Retina (tissue), 1 donor: Measurements from ENCODE around the gene RABGEF1.
"Not testable (repeated sequence)": the region's sequence is repeated elsewhere in the genome, so short reads cannot be mapped to it uniquely, and the experiment has no call there.

Experiments used
- DNase-seq: peaks from one replicate; pipeline ENCODE4 v3.0.0-alpha.2; 2016

The RABGEF1 gene

DNA sequence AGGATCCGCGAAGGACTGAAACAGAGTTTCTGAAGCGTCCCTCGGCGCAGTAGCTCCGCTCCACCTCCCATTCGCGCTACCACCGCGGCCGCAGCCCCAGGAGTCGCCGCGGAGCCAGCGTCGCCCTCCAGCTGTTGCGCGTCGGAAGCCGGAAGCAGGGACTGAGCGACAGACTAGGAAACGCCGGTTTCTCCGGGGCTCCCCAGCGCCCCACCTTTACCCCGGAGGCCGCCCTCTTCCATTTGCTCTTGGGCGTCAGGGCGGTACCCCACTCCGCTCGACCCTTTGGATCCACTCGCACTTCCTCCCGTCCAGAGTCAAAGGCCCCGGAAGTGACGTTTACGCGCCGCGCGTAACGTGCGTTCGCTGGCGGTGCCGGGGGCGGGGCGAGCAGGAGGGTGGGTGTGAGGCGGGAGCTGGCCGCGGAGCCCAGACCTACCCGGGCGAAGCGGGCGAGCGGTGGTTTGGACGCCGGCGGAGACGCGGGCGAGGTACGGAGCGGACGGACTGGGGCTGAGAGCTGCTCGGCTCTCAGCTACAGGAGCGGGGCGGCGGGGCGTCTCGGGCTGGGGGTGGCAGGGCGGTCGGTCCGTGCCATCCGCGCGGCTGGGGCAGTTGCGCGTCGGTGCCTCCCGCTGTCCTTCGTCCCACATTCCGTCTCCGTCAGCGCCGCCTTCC is at the start of gene RABGEF1:
Gene RABGEF1 (plus strand): TSS at position 432 of the 678 bp plus-strand sequence. CDS start 31,167 bp downstream, outside the sequence.
- peak; percentile 97 for DNase-seq

DNA sequence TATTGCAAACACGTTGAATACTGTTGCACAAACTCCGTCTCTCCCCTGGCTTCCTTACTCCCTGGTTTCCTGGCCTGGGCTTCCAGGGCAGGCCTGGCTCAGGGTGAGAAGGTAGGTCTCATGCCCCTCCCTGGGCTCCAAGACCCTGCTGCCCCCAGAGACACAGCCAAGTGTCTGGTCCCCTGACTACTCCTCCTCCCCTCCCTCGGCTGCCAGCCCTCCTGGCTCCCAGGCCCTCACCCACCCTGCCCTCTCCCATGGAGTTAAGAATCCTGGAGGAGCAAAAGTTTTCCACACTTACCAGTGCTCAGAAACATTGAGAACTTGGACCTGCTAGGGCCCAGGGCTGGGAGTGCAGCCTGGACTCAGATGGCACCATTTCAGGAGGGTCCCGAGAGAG is 47.2 kb upstream of the RABGEF1 start:
- no peak for DNase-seq

DNA sequence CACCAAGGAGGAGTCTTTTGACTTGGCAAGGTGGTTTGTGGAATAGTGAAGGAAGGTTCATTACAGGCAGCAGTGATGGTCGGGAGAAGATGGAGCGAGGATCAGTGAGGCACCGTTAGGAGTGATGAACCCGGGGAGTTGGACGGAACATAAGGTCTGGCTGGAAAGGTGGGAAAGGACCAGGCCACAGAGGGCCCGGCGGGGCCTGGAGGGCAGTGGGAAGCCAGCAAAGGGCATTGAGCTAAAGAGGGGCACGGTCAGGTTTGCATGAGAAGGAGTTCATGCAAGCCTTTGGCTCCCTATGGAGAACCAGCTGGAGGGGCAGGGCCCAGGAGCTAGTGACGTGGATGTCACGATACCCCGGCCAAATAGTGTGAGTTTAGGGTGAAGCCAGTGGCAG is 46.2 kb upstream of the RABGEF1 start:
- no peak for DNase-seq

DNA sequence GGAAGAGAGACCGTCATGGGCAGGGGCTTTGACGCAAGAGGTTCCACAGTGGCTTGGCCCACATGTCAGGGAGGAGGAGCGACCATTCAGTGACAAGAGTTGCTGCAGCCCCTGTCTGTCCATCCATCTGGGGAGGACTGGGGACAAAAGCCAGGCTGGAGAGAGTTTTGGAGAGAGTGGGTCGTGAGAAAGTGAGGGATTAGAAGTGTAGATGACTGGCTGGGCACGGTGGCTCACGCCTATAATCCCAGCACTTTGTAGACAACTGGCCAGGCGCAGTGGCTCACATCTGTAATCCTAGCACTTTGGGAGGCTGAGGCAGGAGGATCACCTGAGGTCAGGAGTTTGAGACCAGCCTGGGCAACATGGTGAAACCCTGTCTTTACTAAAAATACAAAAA is 45.1 kb upstream of the RABGEF1 start:
- DNase-seq: not testable (repeated sequence)

DNA sequence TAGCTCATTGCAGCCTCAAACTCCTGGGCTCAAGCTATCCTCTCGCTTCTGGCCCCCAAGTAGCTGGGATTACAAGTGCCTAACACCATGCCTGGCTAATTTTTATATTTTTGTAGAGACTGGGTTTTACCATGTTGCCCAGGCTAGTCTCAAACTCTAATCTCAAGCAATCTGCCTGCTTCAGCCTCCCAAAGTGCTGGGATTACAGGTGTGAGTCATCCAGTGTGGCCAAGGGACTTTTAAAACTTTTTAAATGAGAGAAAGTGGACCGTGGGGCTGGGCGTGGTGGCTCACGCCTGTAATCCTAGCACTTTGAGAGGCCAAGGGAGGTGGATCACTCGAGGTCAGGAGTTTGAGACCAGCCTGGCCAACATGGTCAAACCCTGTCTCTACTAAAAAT is 44.4 kb upstream of the RABGEF1 start:
- DNase-seq: not testable (repeated sequence)

DNA sequence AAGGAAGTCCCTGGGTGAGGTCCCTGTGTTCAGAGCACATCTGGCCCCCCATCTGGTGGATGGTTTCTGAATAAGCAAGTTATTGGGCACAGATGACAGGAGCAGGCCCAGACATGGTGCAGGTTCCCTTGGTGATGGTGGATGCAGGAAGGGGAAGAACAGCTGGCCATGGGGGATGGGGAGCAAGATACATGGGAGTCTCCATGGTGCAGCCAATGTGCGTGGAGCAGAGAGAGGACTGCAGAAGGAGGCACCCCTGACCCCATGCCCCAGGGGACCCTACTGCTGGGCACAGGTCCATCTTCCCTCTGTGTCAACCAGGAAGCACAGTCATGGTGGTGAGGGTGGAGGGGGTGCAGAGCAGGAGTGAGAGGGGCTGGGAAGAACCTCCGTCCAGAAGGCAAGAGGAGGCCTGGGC is 43.8 kb upstream of the RABGEF1 start:
- DNase-seq: no peak

DNA sequence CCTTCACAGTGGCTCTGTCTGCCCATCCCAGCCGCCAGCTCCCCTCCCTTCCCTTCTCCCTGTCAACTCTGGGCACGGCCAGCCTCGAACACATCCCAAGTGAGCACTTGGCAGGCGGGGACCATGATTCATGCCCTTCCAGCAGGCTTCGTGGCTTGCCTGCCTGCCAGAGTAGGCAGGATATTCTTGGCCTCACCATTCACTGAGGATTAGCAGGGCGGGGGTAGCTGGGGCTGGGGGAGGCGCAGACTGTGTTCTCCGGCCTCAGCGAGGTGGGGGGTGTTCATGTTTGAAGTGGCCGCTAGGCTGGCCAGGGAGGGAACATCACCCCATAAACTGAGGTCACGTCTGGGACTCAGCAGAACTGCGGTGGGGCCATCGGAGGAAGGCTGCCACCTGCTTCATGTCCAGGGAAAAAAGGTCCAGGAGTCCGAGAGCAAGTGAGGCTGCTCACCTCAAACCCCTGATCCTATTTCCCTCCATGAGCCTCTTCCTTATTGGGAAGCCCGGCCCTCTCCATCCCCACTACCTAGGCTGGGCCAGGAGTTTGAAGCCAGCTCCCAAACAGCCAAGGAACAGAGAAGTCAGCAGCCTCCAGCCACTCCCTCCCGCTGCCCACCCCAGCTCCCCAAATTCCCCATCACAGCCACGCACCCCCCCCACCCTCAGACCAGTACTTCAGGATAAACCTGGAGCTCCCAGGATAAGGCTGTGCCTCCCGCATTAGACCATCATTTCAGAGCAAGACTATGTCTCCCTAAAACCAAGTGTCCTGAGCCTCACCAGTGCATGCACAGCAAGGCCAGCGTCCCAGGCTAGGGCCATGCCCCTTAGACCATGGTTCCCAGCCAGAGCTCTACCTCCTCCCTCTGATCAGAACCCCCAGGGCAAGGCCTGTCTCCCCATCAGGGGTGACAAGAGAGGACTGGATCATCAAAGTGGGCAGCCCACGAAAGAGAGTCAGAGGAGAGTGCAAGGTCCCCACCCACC is 42.8 kb upstream of the RABGEF1 start:
- DNase-seq: no peak

DNA sequence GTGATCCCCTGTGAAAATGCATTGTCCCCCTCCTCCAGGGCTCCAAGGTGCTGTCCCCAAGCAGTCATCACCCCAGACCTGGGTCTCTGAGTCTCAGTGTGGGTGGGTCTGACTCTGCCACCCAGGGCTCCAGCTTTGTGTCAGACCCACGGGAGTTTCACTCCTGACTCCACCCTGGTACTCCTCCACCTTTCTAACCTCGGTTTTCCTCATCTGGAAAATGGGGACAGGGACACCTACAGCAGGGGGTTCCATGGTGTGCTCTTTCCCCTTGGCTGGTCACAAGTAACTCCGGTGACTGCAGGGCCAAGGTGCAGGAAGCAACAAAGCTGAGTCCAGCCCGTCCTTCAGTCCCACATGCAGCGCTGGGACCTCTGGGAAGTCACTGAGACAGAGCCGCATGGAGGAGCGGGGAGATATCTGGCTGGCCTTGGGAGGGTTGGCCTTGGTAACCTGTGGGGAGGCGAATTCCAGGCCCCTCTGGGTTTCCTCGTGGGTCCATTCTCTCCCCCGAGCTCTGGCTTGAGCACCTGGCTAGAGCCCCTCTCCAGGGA is 41.8 kb upstream of the RABGEF1 start:
- no peak for DNase-seq

DNA sequence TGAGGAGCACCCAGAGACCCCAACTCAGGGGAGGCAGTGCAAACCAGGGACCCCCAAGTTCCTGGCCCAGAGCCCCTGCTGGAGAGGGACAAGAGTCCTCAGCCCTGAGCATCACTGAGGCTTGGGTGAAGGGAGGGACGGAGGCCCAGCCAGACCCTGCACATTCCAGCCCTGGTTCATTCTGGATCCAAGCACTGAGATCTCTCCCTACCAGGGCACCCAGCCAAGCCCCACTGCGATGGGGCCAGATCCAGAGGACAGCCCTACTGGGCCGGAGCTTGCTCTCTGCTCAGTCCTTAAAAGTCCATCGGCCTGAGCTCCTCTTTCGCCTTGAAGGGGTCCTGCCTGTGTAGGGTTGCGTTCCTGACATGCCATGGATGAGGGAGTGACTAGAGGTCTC is 40.5 kb upstream of the RABGEF1 start:
- no peak for DNase-seq

DNA sequence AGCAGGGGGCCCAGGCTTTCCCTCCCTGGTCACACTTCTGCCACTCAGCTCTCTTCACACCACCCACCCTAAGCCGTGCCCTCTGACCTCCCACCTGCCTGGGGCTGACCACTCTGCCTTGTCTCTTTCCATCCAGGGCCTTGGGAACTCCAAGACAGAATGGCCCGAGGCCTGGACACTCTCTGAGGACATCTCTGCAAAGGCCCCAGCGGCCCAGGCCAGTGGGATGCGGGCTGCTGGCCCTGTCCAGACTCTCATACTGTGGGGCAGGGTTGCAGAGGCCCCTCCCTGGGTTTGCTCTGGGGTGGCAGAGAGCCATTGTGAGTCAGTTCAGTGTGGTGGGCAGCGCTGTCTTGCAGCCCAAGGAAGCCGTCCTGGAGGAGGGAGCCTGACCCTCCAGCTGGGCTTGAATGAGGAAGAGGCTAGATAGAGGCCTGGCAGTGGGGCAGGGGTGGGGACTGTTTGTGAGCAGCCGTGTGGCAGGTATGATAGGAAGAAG is 39.9 kb upstream of the RABGEF1 start:
- DNase-seq: no peak

DNA sequence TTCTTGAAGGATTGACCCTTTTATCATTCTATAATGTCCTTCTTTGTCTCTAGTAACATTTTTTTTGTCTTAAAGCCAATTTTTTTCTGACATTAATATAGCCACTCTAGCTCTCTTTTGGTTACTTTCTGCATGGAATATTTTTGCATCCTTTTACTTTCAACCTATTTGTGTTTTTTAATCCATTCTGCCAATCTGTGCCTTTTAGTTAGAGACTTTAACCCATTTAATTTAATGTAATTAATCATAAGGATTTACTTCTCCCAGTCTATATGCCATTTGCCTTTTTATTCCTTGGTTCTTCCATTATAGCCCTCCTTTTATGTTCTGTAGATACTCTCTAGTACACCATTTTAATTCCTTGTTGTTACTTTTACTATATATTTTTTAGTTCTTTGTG is 32.7 kb upstream of the RABGEF1 start:
- DNase-seq: no peak

DNA sequence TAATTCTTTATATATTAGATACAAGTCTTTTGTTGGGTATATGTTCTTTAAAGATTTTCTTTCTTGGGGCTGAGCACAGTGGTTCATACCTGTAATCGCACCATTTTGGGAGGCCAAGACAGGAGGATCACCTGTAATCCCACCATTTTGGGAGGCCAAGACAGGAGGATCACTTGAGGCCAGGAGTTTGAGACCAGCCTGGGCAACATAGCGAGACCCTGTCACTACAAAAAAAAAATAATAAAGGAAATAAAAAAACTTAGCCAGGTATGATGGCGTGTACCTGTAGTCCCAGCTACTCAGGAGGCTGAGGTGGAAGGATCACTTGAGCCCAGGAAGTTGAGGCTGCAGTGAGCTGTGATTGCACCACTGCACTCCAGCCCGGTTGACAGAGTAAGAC is 29.8 kb upstream of the RABGEF1 start:
- DNase-seq: not testable (repeated sequence)

DNA sequence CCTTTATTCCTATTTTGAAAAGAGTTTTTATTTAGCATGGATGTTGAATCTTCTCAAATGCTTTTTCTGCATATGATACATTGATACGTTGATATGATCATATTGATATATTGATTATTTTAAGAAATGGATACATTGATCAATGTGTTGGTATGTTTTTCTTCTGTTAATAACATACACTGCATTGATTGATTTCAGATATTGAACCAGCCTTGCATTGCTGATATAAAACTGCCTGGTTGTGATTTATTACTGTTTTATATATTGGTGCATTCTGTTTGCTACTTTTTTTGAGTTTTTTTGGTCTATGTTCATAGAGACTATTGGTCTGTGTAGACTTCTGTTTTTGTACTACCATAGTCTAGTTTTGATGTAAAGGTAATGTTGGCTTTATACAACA is 26.8 kb upstream of the RABGEF1 start:
- DNase-seq: no peak

DNA sequence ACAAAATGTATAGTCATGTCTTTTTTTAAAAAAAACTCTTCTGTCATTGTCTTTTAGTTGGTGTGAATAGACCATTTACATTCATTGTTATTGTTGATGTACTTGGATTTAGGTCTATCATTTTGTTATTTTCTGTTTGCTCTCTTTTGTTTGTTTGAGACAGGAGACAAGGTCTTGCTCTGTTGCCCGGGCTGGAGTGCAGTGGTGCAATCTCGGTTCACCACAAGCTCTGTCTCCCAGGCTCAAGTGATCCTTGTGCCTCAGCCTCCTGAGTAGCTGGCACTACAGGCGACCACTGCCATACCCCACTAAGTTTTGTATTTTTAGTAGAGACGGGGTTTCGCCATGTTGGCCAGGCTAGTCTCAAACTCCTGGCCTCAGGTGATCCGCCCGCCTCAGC is 23.9 kb upstream of the RABGEF1 start:
- not testable (repeated sequence) for DNase-seq

DNA sequence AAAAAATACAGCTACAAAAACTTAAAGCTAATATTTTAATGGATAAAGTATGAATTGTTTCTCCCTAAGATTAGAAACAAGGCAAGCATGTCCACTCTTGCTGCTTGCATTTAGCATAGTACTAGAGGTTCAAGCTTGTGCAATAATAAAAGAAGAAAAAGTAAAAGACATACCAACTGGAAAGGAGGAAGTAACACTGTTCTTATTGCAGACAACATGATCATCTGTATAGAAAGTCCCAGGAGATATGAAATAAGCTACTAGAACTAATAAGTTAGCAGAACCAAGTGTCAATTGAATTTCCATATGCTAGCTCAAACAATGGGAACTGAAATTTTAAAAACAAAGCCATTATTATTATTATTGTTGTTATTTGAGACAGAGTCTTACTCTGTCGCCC is 20.0 kb upstream of the RABGEF1 start:
- no peak for DNase-seq

DNA sequence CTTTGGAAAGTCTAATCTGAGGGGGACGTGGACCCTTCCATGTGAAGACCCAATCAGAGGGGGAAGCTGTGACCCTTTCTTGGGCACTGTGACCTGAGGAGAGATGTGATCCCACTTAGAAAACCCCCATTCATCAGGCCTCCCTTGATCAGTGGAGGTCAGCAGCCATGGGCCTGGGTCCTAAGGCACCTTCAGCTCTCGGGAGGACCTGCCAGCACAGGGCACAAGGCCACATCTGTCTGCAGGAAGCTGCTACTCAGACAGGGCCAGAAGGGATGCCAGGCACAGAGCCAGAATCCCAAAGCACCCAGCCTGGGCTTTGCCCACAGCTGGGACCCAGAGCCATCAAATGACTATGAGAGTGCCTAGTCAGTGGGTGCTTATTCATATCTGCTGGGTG is 14.7 kb upstream of the RABGEF1 start:
- DNase-seq: no peak

DNA sequence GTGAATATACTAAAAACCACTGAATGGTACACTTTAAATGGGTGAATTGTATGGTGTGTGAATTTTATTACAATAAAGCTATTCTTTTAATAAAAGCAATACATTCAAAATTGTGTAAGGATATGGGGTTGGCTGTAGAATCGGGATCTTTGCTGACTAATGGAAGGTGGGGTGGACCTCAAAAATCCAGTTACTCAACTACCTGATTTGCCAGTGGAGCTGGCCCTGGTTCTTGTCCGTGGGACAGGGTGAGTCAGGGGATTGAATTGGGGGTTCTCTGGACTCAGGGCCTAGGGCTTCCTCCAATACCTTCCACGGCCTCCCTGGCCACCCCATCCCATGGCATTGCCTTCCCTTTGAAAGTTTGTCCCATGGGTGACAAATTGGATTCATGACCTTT is 13.5 kb upstream of the RABGEF1 start:
- no peak for DNase-seq

DNA sequence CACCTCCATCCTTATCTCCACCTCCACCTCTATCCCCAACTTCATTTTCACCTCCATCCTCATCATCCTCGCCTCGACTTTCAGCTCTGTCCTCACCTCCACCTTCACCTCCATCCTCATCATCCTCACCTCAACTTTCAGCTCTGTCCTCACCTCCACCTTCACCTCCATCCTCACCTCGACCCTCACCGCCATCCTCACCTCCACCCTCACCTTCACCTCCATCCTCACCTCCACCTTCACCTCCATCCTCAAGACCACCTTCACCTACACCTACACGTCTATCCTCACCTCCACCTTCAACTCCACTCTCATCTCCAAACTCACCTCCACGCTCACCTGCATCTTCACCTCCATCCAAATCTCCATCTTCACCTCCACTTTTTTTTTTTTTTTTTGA is 12.0 kb upstream of the RABGEF1 start:
- no peak for DNase-seq

DNA sequence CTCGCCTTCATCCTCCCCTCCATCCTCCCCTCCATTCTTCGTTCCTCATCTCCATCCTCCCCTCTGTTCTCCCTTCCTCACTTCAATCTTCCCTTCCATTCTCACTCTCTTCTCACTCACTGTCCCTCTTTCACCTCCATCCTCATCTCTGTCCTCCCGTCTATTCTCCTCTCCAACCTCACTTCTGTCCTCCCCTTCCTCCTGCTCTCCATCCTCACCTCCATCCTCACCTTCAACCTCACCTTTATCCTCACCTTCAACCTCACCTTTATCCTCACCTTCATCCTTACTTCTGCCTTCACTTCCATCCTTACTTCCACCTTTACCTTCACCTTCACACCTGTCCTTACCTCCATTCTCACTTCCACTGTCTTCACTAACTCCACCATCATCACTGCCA is 11.3 kb upstream of the RABGEF1 start:
- DNase-seq: no peak

DNA sequence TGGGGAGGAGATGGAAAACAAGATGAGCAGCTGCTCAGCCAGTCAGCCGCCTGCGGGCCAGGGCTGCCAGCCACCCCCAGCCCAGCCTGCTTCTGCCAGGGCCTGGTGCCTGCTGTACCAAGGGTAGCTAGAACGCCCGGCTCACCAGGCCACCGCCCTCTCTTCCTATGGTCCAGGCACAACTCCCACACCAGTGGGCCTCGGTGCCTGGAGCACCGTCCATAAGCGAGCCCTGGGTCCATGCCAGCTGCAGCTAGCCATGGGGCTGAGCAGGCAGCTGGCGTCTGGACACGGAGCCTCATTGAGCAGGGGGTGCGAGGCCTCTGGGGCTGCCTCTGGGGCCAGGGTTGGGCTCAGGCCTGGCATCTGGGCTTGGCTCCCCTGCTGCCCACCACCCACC is 8.5 kb upstream of the RABGEF1 start:
- no peak for DNase-seq

DNA sequence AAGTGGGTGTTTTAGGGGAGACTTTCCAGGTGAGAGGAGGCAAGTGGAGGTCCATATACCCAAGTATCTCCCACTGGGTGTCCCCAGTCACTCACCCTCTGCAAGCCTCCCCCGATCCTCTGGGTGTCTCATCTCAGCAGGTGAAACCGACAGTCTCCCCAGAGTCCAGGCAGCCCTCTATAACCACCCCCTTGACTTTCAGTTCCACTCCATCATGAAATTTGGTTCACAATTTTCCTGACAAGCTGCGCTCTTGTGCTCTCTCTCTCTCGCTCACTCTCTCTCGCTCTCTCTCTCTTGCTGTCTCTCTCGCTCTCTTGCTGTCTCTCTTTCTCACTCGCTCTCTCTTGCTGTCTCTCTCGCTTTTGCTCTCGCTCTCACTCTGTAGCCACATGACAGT is 8.1 kb upstream of the RABGEF1 start:
- DNase-seq: no peak

DNA sequence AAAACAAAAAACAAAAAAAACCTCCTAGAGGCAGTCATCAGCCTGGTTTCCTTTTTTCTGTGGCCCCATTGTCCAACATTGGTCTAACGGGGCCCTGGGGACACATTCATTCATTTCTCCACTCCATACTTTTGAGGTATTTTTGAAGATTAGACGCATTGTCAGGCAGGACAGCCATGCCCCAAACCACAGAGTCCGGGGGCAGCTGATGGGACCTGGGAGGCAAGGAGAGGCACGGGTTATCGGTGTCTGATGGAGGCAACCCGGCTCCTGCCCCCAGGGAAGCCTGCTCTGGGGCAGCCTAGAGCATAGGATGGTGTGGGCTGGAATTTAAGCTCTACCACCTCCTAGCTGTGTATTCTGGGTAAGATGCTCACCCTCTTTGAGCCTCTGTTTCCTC is 6.5 kb upstream of the RABGEF1 start:
- DNase-seq: no peak

DNA sequence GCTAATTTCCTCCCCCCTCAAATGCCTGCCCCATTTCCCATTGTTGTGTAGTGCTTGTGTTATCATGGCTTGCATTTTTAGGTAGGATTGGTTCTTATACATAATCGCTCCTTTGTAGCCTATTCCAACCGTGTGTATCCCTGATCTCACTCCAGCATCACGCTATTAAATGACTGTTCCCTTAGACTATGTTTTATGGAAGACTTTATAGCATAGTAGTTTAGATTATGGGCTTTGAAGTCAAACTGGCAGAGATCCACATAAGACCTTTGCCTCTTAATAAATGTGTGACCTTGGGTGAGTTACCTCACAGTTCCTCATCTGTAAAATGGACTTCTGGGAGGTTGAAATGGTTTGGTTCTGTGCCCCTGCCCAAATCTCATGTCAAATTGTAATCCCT is 5.4 kb upstream of the RABGEF1 start:
- DNase-seq: no peak

DNA sequence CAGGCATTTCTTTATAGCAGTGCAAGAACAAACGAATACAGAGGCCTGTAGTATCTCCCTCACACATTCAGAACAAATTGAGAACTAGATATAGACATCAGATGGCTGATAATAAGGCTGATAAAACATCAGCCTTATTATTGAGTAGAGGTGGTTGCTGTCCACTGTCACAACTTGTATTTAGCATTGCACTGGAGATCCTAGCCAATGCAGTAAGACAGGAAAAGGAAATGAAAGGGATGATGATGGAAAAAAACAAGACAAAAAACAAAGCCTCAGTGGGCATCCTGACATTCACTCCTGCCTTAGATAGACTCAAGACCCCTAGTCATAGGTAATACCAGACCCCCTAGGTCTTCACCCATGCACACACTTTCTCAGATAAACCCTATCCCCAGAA is 4.7 kb upstream of the RABGEF1 start:
- DNase-seq: no peak
